Kidney capillary endothelial cell (primary cell): ENCODE measurements around the gene NHLRC3.
A peak's percentile ranks its signal among the peaks of the same experiment; 100 is the strongest.
"Not testable (repeated sequence)": the region's sequence is repeated elsewhere in the genome, so short reads cannot be mapped to it uniquely, and the experiment has no call there.

Experiments used
- DNase-seq: peaks from one replicate; pipeline ENCODE4 v3.0.0-alpha.2; 2018; ENCODE audit warnings: low spot score

Gene NHLRC3, protein sequence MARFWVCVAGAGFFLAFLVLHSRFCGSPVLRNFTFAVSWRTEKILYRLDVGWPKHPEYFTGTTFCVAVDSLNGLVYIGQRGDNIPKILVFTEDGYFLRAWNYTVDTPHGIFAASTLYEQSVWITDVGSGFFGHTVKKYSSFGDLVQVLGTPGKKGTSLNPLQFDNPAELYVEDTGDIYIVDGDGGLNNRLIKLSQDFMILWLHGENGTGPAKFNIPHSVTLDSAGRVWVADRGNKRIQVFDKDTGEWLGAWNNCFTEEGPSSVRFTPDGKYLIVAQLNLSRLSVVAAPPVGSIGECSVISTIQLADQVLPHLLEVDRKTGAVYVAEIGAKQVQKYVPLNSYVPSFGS

GRCh38 chr13:39037880-39038568, at the start of gene NHLRC3, which contains the start of gene PROSER1:
Gene NHLRC3, plus strand, starts transcription at chr13:39038456. Its CDS starts 184 bp downstream, at chr13:39038640.
Gene PROSER1, minus strand, starts transcription at chr13:39038089. Its CDS starts 847 bp downstream, at chr13:39037242.
- peak; percentile 81 for DNase-seq

GRCh38 chr13:38990693-38991092, 47.6 kb upstream of the NHLRC3 start, which contains the start of gene STOML3:
Gene STOML3, minus strand, starts transcription at chr13:38990831. Its CDS starts 110 bp downstream, at chr13:38990721.
- DNase-seq = no peak

- DNase-seq = no peak
Measured at GRCh38 chr13:38993381-38993780, 44.9 kb upstream of the NHLRC3 start.

DNA sequence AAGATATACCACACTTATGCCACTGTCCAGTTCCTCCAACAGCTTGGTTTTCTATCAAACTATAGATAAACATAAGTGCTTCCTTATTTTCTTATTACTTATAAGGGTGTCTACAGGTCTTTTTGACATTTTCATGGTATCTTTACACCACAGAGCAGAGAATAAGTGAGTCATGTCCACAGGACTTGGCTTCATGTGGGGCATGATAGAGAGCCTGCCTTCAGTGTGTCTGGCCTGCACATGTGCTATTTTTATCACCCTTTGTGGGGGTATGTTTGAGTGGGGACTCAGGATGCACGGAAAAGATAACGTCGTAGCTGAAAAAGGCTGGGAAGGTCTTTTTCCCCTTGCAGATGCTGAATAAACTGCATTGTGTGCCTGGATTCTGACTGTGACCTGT, 39.5 kb upstream of the NHLRC3 start:
- no peak for DNase-seq

GRCh38 chr13:39006371-39007111, 31.7 kb upstream of the NHLRC3 start:
- DNase-seq = not testable (repeated sequence)

DNA sequence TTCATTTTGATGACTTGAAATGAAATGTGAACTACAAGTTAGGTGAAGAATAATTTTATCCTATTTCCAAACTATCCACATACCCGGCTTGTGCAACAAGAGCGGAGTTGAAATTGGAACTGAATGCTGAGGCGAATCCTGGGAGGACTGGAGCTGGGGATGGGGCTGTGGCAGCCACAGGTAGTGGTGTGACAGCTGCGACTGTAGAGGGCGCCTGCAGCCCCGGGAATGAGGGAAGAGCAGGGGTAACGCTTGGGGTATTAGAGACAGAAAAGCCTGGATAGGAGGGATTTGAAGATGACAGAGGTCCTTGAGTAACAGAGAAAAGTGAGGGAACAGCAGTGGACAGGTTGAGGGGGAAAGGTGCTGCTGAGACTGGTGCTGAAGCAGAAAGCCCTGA, 25.6 kb upstream of the NHLRC3 start:
- no peak for DNase-seq

- DNase-seq = no peak
Measured at GRCh38 chr13:39013462-39013861, 24.8 kb upstream of the NHLRC3 start.

GRCh38 chr13:39016087-39016486, 22.2 kb upstream of the NHLRC3 start:
- DNase-seq = no peak

- DNase-seq = peak; percentile 41
Measured at GRCh38 chr13:39016787-39017186, 21.5 kb upstream of the NHLRC3 start.

- DNase-seq = no peak
Measured at GRCh38 chr13:39020853-39021462, 17.3 kb upstream of the NHLRC3 start.

DNA sequence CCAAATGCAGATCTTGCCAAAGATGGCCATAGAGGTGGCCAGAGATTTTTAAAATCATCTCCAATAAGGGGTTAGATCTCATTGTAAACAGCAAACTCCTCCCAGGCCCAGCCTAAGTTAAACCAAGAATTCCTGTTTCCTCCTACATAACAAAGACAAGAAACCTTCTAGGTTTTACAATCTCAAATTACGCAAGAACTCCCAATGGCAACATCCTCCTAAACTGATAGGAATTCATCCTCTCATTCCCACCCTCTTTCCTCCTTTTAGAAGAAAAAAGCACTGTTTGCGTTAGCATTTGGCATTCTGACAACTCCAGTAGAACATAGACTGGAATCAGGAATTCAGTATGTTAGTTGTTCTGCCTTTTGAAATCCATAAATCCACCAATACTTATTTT, 14.9 kb upstream of the NHLRC3 start:
- no peak for DNase-seq

- no peak for DNase-seq
Measured at GRCh38 chr13:39023761-39024160, 14.5 kb upstream of the NHLRC3 start.

DNA sequence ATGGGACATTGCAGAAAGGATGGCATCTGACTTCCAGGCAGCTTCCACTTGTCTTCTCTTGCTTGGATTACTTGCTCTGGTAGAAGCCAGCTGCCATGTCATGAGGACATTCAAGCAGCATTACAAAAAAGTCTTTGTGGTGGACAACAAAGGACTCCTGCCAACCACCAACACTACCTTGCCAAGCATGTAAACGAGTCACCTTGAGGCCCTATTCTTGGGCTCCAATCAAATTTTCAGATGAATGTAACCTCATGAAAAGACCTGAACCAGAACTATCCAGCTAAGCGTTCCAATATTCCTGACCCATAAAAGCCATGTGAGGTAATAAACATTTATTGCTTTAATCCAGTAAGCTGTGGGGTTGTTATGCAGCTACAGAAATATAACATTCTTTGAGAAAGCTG, 12.8 kb upstream of the NHLRC3 start:
- no peak for DNase-seq

- DNase-seq = no peak
Measured at GRCh38 chr13:39032150-39032549, 6.1 kb upstream of the NHLRC3 start.

GRCh38 chr13:39034085-39034484, 4.2 kb upstream of the NHLRC3 start:
- DNase-seq = no peak

DNA sequence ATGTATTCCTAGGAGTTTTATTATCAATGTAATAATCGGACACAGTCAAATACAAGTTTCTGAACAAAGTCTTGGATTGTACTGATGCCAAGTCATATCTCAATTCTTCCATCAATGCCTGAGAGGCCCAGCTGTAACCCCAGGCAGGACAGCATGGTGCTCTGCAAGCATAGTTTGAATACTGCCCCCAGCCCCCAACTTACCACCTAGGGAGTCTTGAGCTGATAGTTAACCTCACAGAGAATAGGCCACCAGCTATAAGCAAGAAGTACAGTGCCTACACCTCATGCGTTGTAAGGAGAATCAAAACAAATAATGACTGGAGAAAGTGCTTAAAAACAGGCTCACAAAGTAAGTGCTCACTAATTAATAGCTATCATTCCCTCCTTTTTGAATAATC, 3.1 kb upstream of the NHLRC3 start:
- DNase-seq = no peak

DNA sequence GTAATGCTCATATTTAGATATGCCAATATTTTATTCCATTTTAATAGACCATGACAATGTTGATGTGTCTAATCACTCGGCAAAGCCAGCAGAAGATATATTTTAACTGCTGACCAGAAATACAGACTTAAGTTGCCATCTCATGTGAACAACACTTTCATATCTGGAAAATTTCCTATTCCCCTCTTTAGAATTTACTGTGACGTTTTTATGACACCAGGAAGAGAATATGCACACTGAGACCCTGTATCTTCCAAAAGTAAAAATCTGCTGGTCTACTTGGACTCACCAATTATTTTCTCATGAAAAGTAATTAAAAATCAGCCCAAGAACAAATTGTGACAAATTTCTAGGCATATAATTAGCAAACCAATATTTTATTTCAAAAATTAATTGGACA, 2.5 kb upstream of the NHLRC3 start:
- no peak for DNase-seq

DNA sequence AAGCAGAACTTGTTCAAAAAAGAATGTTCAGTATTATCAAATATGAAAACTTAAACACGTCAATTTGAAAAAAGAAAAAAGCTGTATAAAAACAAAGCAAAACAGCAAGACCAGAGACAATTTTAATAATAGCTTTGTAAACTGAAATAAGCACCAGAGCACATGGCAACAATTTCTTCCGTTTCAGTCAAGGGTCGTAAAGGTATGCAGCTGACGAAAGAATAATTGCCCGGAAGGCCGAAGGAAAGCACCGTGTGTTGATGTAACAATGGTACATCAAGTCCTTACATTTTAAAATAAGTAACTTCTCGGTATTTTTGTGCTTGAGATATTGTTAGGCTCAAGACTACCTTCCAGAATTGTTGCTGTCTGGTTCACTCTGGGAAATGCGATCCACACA, 2.0 kb upstream of the NHLRC3 start:
- DNase-seq = peak; percentile 30

- DNase-seq = peak; percentile 8
Measured at GRCh38 chr13:39037410-39037879, 811 bp upstream of the NHLRC3 start.

DNA sequence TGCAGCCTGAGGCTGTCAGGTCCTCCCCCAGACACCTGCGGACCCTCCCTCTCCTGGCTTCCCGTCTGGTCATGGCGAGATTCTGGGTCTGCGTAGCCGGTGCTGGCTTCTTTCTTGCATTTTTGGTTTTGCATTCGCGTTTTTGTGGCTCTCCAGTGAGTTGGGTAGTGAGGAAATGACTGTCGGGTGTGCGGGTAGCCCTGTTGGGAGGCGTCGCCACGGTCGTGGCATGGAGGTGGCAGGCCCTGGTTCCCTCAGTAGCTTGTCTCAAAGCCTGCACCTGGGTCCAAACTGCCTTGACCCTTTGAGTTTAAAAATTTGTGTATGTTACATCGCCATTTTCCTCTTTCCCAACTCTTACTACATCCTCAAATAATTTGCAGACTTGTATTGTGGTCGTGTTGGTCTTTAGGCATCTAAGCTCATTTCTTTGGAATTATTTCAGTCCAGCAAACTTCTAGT, 344 bp downstream of the NHLRC3 start:
- no peak for DNase-seq

DNA sequence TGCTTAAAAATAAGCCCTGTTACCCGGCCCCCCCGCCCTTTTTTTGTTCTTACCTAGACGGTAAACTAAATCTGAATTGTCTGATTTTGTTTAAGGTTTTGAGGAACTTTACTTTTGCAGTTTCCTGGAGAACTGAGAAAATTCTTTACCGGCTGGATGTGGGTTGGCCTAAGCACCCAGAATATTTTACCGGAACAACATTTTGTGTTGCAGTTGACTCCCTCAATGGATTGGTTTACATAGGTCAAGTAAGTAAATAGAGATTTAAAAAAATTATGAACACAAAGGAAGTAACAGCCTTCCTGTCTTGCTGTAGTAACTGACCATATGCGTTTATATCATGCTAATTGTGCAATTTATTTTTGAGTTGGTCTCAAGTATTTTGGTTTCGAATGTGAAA, 785 bp downstream of the NHLRC3 start:
- no peak for DNase-seq

- DNase-seq = no peak
Measured at GRCh38 chr13:39040206-39040605, 1.9 kb downstream of the NHLRC3 start.
